Thyroid gland (tissue), 4 donors: ENCODE data around the gene PLXNC1. TPM values are rescaled to one million over a fixed set of nuclear protein-coding genes. Genes with fewer than 3 reads are reported as not detected.

ENCODE experiments used
- DNase-seq, 2 donors: peaks; one replicate each; pipeline ENCODE4 v3.0.0-alpha.2; 2019
- H3K27ac ChIP-seq, 3 donors: fragments of 200-600 bp; sonication (generic); 1 replicate in 2 of 3; 2 replicates in 1 of 3; pipeline ENCODE4 v1.5.1; 2016 to 2019; ENCODE audit warnings: mild to moderate bottlenecking in 1 of 3, moderate library complexity in 1 of 3
- H3K27me3 ChIP-seq: fragments of 200-600 bp; sonication (generic); one replicate; pipeline ENCODE4 v1.5.1; 2019
- H3K36me3 ChIP-seq, 2 donors: fragments of 200-600 bp; sonication (generic); one replicate each; pipeline ENCODE4 v1.5.1; 2016 to 2019
- H3K4me1 ChIP-seq, 2 donors: fragments of 200-600 bp; sonication (generic); one replicate each; pipeline ENCODE4 v1.5.1; 2017 to 2019
- H3K4me3 ChIP-seq, 3 donors: fragments of 200-600 bp; sonication (generic); replicated peaks in 1 of 3; 1 replicate in 2 of 3; 2 replicates in 1 of 3; pipeline ENCODE4 v1.5.1; 2016; ENCODE audit warnings: mild to moderate bottlenecking in 1 of 3
- H3K9me3 ChIP-seq: fragments of 200-600 bp; sonication (generic); one replicate; pipeline ENCODE4 v1.5.1; 2017
- CTCF ChIP-seq, 6 experiments: fragments of 200-600 bp in 3 of 6; fragments of 450-650 bp in 3 of 6; sonication (generic) in 3 of 6; IDR thresholded peaks; one replicate each; pipeline ENCODE4 v1.5.1; 2016 to 2019; ENCODE audit warnings: antibody characterized with exemption in 6 of 6, mild to moderate bottlenecking in 2 of 6, inconsistent platforms in 1 of 6, moderate library complexity in 1 of 6
- POLR2A ChIP-seq, 2 donors: fragments of 450-650 bp; IDR thresholded peaks; one replicate each; pipeline ENCODE4 v1.6.1; 2017; ENCODE audit warnings: antibody characterized with exemption in 2 of 2, mild to moderate bottlenecking in 2 of 2, moderate library complexity in 1 of 2
- WGBS, 2 donors: methylation state at CpG; one replicate each; pipeline ENCODE4 v1.1.5; 2017; 5-methylcytosine and 5-hydroxymethylcytosine counted together
- intact Hi-C: fragments of 100-400 bp; cut with DNase I; formaldehyde crosslinking; loops from one replicate; pipeline ENCODE4 v1.15.1; 2023
- total RNA-seq, 4 donors: library from RNA; depleted of rRNA; stranded (reverse); fragments of >200 nt; gene quantifications; one replicate each; pipeline ENCODE4 v1.2.3, GENCODE V29; 2016

Gene PLXNC1
- total RNA-seq, 4 donors from 2014 or later, result 4.5 to 7.2 (median 5.1) TPM

GRCh38 chr12:94100990-94101737 is 47.2 kb upstream of the PLXNC1 start:
- DNase-seq, result peak; percentile 70 to 73
- no peaks in the 10 kb centered on the region for H3K9me3 ChIP-seq
- intact Hi-C loops, result loop anchor here (2.0 to 5.0 kb wide), 3 partner anchors 334 to 598 kb away; no protein-coding TSS in a partner anchor
- peak overlapping the region in 2 of 3 donors; percentile 39 to 41 for H3K4me3 ChIP-seq
- H3K4me1 ChIP-seq, result peaks cover 0 to 7% of the 10 kb centered on the region in 2 donors
- peak overlapping the region in 1 of 3 donors; percentile 68 for H3K27ac ChIP-seq
- no peak for TF ChIP-seq POLR2A (IDR thresholded peaks at IDR 0.05)
- peak; percentile 56 to 92 (median 85) for TF ChIP-seq CTCF (IDR thresholded peaks at IDR 0.05)
- no peaks in the 10 kb centered on the region for H3K27me3 ChIP-seq
- WGBS, 2 donors, result 30 to 35% methylated on average over 33 to 38 of the region's 38 CpGs
- no peaks in the 10 kb centered on the region for H3K36me3 ChIP-seq

- WGBS, 2 donors, result 1 to 2% methylated on average over 38 of the region's 50 CpGs
- Histone ChIP-seq H3K27me3 (no peaks in the 10 kb centered on the region), H3K4me3 (peak overlapping the region in 2 of 3 donors; percentile 39 to 41), H3K9me3 (no peaks in the 10 kb centered on the region), H3K27ac (peak overlapping the region in 1 of 3 donors; percentile 68), H3K4me1 (peaks cover 0 to 7% of the 10 kb centered on the region in 2 donors), H3K36me3 (no peaks in the 10 kb centered on the region)
- peak; percentile 82 to 86 for DNase-seq
- intact Hi-C loops, result loop anchor here (2.0 to 5.0 kb wide), 3 partner anchors 335 to 599 kb away; no protein-coding TSS in a partner anchor
- no peak for TF ChIP-seq POLR2A (IDR thresholded peaks at IDR 0.05)
- TF ChIP-seq CTCF (IDR thresholded peaks at IDR 0.05), result peak; percentile 61 to 87 (median 76)
Observed at GRCh38 chr12:94101738-94102660, 46.4 kb upstream of the PLXNC1 start.

DNA sequence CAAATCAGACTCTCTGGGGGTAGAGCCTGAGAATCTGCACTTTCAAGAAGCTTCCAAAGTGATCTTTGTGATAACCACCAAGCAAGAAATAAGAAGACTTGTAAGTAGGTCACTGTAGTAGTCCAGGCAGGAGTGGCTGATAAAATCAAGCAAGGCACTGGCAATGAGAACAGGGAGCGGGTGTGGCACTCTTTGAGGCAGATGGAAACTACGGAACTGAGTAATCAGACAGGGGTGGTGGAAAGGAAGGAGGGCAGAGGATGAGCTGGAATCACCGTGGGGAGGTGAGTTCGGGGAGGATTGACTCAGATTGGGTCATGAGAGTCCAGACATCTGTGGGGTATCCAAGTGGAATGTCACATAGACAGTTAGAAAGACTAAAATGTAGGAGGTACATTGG is 44.4 kb upstream of the PLXNC1 start:
- H3K9me3 ChIP-seq, result no peaks in the 10 kb centered on the region
- 70 to 82% methylated on average over 4 of the region's 4 CpGs for WGBS, 2 donors
- DNase-seq, result no peak
- H3K36me3 ChIP-seq, result no peaks in the 10 kb centered on the region
- intact Hi-C loops, result loop anchor here (5.0 kb wide), 2 partner anchors 337 to 537 kb away; no protein-coding TSS in a partner anchor
- no peaks in the 10 kb centered on the region for H3K27me3 ChIP-seq
- no peak overlapping the region for H3K27ac ChIP-seq
- no peak overlapping the region for H3K4me3 ChIP-seq
- H3K4me1 ChIP-seq, result peaks cover 0 to 7% of the 10 kb centered on the region in 2 donors
- no peak for TF ChIP-seq CTCF (IDR thresholded peaks at IDR 0.05)
- TF ChIP-seq POLR2A (IDR thresholded peaks at IDR 0.05), result no peak

- H3K4me1 ChIP-seq, result no peaks in the 10 kb centered on the region
- intact Hi-C loops, result no loop called here
- H3K4me3 ChIP-seq, result no peak overlapping the region
- no peaks in the 10 kb centered on the region for H3K9me3 ChIP-seq
- no peak overlapping the region for H3K27ac ChIP-seq
- DNase-seq, result no peak
- WGBS, 2 donors, result 78 to 85% methylated on average over 4 of the region's 4 CpGs
- TF ChIP-seq POLR2A (IDR thresholded peaks at IDR 0.05) (no peak), CTCF (IDR thresholded peaks at IDR 0.05) (no peak)
- H3K36me3 ChIP-seq, result no peaks in the 10 kb centered on the region
- no peaks in the 10 kb centered on the region for H3K27me3 ChIP-seq
Observed at GRCh38 chr12:94107910-94108309, 40.5 kb upstream of the PLXNC1 start.
